HG03139 (cell line): Measurements from ENCODE around the gene ZNRF2.

Experiments
- ATAC-seq: cut with Tn5 transposase; IDR thresholded peaks from one replicate; pipeline ENCODE4 v1.9.1; 2021; ENCODE audit not compliant: unreplicated experiment

ZNRF2 gene

DNA sequence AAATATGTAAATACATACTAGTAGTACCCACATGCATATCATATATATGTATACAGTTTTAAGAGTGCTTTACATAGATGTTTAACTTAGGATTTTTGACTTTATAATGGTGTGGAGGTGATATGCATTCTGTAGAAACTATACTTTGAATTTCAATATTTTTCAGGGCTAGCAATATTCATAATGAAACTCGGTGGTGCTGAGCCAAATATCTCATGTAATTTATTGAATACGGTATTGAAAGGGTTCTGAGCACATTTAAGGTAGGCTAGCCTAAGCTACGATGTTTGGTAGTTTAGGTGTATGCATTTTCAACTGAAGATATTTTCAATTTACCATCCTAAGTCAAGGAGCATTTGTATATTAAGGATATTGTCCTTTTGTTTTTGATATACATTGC, 36.0 kb downstream of the ZNRF2 start:
- no peak for ATAC-seq

- no peak for ATAC-seq
These were observed 36.9 kb downstream of the ZNRF2 start for GRCh38 chr7:30321089-30321881.

- no peak for ATAC-seq
These were observed 37.4 kb downstream of the ZNRF2 start for GRCh38 chr7:30321882-30322192.

- ATAC-seq: peak; percentile 79
These were observed 38.0 kb downstream of the ZNRF2 start for GRCh38 chr7:30322271-30323005.

GRCh38 chr7:30323006-30323355, 38.6 kb downstream of the ZNRF2 start:
- ATAC-seq: peak; percentile 45

- no peak for ATAC-seq
These were observed 43.4 kb downstream of the ZNRF2 start for GRCh38 chr7:30327813-30328212.

DNA sequence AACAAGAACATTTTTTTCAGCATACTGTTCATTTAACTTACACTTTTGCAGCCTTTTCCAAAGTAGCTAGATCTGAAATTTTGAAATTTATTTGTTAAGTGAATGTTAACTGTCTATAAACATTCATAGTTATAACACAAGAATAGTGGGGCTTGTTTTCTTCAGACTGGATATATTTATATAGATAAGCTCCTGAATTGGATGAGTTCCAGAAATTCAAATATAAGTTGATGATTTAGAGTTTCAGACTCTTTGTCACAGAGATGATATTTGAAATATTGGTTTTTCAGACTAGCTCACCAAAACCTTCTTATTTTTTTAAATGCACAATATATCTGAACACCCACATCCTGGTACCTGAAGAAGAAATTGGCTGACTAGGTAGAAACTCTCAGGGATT, 44.0 kb downstream of the ZNRF2 start:
- no peak for ATAC-seq

DNA sequence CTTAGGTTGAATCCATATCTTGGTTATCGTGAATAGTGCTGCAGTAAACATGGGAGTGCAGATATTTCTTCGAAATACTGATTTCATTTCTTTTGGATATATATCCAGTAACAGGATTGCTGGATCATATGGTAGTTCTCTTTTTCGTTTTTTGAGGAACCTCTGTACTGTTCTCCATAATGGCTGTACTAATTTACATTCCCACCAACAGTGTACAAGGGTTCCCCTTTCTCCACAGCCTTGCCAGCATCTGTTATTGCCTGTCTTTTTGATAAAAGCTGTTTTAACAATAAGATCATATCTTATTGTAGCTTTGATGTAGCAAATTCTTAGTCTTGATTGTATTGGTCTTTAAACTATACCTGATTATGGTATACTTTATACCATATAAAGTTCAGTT, 45.3 kb downstream of the ZNRF2 start:
- ATAC-seq: no peak

DNA sequence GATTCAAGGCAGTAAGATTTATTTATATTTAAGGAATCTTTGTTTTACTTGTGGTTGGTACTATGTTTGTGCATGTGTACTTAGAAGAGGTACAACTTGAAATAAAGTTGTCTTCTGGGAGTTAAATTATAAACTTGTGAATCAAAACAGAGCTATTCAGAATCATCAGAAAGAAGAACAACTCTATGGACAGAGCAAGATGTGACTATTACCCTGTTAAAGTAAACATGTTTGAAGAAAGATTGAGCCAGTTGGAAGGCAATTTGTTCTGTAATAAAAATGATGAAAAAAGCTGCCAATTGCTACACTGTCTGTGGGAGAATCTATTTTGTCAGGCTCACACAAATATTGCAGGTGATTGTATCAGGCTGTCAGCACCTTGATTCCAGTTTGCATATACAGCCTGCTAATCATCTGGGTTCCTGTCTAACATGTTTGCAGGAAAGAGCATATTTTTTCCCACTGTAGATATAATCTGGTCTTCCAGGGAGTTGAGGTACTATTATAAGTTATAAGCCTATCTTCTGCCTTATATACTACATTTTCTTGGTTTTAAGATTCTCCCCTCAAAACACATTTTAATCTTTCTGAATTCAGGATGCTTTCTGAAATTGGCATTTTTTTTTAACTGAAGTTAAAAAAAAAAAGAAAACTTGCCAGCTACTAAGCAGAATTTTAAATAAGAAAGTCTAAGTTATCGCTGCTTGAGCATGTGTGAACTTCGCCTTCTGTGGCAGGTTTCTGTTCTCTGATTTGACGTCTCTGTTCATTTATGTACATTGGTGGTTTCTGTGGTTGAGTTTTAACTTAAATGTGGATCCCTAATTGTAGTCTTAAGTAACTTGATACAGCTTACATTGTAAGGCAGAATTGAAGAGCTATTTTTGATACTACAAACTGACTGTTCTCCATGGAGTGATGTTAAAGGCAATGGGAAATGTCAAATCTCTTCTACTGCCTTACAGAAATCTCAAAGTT, 46.0 kb downstream of the ZNRF2 start:
- ATAC-seq: peak; percentile 85

DNA sequence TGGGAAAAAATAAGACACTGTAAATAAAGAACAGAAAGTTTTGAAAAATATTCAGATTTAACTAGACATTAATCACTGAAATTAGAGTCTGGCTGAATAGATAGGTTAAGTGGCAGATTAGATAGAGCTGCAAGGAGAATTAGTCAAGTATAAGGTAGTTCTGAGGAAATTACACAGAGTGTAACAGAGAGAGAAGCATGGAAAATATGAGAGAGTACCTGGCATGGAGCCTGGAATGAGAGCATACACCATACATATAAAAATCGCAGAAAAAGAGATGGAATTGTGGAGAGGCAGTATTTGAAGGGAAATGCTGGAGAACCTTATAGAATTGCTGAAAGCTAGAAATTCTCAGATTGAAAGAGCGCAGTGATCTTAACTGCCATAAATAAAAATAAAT, 46.9 kb downstream of the ZNRF2 start:
- no peak for ATAC-seq

- no peak for ATAC-seq
These were observed 48.2 kb downstream of the ZNRF2 start for GRCh38 chr7:30332549-30332948.

GRCh38 chr7:30335763-30336487, 51.5 kb downstream of the ZNRF2 start:
- ATAC-seq: no peak

- ATAC-seq: no peak
These were observed 60.1 kb downstream of the ZNRF2 start for GRCh38 chr7:30344513-30344912.

DNA sequence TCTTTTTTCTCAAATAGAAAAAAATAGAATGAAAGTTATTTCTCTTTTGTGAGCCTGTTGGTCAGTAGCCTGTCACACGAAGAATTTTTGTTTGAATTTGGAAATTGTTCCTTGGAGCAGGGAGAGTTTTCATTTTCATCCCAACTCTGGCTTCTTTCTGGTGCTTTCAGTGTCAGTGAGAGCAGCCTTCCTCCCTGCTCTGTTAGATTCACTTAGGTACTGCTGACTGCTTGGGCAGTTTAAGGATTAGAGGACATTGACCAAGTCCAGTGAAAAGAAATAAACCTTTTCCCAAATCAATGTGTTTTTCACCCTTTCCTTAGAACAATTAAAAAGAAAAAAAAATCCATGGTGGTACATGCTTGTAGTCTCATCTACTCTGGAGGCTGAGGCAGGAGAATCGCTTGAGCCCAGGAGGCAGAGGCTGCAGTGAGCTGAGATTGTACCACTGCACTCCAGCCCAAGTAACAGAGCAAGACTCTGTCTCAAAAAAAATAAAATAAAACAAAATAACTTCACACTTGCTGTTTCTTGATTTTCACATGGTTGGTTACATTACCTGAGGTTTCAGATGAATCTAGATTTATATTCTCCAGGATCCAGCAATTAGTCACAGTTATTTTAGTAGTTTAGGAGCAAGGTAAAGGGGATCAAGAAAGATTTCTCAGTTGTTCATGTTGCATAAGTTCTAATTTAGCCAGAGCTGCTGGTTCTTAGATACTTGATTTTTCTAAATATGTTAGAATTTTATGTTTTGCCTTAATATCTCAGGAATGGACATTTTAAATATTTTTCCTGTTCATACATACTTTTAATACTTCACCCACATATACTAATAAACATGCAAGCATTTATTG, 63.1 kb downstream of the ZNRF2 start:
- ATAC-seq: no peak

GRCh38 chr7:30348083-30348560, 63.7 kb downstream of the ZNRF2 start:
- ATAC-seq: peak; percentile 64

DNA sequence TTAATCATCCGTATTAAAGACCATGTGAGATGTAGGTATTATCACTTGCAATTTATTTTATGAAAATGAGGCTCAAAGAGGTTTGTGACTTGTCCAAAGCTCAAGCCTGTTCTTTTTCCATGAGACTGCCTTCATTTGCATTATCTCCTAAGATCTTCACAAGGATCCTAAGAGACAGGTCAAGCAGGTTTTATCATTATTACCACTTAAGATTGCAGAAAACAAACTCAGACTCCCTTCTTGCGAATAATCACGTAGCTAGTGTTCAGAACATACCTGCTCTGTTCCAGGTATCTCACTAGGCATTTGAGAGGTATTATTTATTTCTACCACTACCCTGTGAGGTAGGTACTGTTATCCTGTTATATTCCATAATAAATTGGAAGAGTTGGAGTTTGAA, 64.8 kb downstream of the ZNRF2 start:
- no peak for ATAC-seq

- no peak for ATAC-seq
These were observed 65.4 kb downstream of the ZNRF2 start for GRCh38 chr7:30349816-30350215.

- no peak for ATAC-seq
These were observed 66.9 kb downstream of the ZNRF2 start for GRCh38 chr7:30351286-30351685.

DNA sequence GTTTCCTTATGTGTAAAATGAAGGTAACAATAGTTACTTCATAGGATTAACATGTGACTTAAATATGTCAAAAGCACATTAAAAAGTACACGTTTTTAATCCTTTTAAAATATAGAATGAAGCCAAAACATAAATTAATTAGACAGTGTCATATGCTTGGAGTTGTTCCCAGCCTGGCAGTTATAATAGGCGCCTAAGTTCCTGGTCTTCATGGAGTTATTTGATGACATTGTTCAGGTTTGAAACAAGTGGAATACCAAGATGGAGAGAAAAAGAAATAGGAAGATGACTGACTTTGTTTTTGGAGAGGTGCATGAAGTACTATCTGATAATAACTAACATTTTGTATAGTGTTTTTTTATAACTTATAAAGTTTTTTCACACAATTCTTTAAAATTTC, 67.3 kb downstream of the ZNRF2 start:
- ATAC-seq: no peak

DNA sequence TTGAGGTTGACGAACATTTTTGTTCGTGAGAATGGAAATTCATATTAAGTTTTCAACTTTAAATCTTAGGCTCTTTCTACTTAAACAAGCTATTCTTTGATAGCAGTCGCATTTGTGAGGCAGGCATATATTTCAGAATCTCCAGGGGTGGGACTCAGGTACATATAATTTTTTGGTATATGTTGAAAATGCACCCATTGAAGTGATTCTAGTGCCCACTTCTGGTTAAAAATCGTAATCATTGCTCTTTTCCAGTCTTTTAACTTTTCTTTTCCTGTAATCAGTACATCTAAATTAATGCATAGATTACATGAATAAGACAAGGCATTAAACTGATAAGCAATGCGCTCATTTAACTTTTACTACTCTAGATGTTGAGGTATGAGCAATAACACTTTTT, 67.8 kb downstream of the ZNRF2 start:
- ATAC-seq: no peak
